Measurements from ENCODE around the gene UBA3. TPM values are rescaled to one million over a fixed set of nuclear protein-coding genes. Genes with fewer than 3 reads are reported as not detected.

Gene UBA3
- total RNA-seq, 1 experiment from 2014 or later = 40.5 TPM

GRCh38 chr3:69113536-69113935 lies 33.4 kb upstream of the UBA3 start:
- CTCF ChIA-PET = no interaction called here
- no peak for DNase-seq (ENCODE audit: low spot score)
- H3K27me3 ChIP-seq (replicated peaks; ENCODE audit: insufficient read depth, low read depth, low read length, poor library complexity) = no peaks in the 10 kb centered on the region
- H3K36me3 ChIP-seq (ENCODE audit: insufficient read depth, low read length, poor library complexity, severe bottlenecking) = no peaks in the 10 kb centered on the region
- H3K27ac ChIP-seq (ENCODE audit: low read depth, low read length, poor library complexity, severe bottlenecking) = no peak overlapping the region
- no TSS peak for BruUV-seq (replicated peaks)
- POLR2A ChIA-PET (ENCODE audit: low non-redundant PET) = no interaction called here
- no peaks in the 10 kb centered on the region for H3K4me1 ChIP-seq (ENCODE audit: insufficient read depth, low read length, poor library complexity, severe bottlenecking)
- H3K9me3 ChIP-seq (ENCODE audit: low read depth, low read length, poor library complexity, severe bottlenecking) = no peaks in the 10 kb centered on the region
- TF ChIP-seq CTCF (conservative IDR thresholded peaks at IDR 0.05; ENCODE audit: low read depth, low read length) = no peak
- no peak for TF ChIP-seq EZH2 (IDR thresholded peaks at IDR 0.05; ENCODE audit: borderline replicate concordance, low read depth, low read length, poor library complexity, severe bottlenecking)
- intact Hi-C loops (cut with micrococcal nuclease; ENCODE audit: unreplicated experiment) = no loop called here
- H3K4me3 ChIP-seq (ENCODE audit: low read depth, low read length, poor library complexity, severe bottlenecking) = no peak overlapping the region

- POLR2A ChIA-PET (ENCODE audit: low non-redundant PET) = no interaction called here
- TF ChIP-seq EZH2 (IDR thresholded peaks at IDR 0.05; ENCODE audit: borderline replicate concordance, low read depth, low read length, poor library complexity, severe bottlenecking) = no peak
- no peak for TF ChIP-seq CTCF (conservative IDR thresholded peaks at IDR 0.05; ENCODE audit: low read depth, low read length)
- Histone ChIP-seq H3K36me3 (ENCODE audit: insufficient read depth, low read length, poor library complexity, severe bottlenecking) (no peaks in the 10 kb centered on the region), H3K27ac (ENCODE audit: low read depth, low read length, poor library complexity, severe bottlenecking) (no peak overlapping the region), H3K4me1 (ENCODE audit: insufficient read depth, low read length, poor library complexity, severe bottlenecking) (peaks cover 4% of the 10 kb centered on the region), H3K4me3 (ENCODE audit: low read depth, low read length, poor library complexity, severe bottlenecking) (no peak overlapping the region), H3K27me3 (replicated peaks; ENCODE audit: insufficient read depth, low read depth, low read length, poor library complexity) (no peaks in the 10 kb centered on the region), H3K9me3 (ENCODE audit: low read depth, low read length, poor library complexity, severe bottlenecking) (no peaks in the 10 kb centered on the region)
- DNase-seq (ENCODE audit: low spot score) = no peak
- CTCF ChIA-PET = no interaction called here
- intact Hi-C loops (cut with micrococcal nuclease; ENCODE audit: unreplicated experiment) = no loop called here
- BruUV-seq (replicated peaks) = no TSS peak
Measured at GRCh38 chr3:69110941-69111546, 30.9 kb upstream of the UBA3 start.

GRCh38 chr3:69108811-69109210 lies 28.6 kb upstream of the UBA3 start:
- CTCF ChIA-PET = no interaction called here
- Histone ChIP-seq H3K4me3 (ENCODE audit: low read depth, low read length, poor library complexity, severe bottlenecking) (no peak overlapping the region), H3K27ac (ENCODE audit: low read depth, low read length, poor library complexity, severe bottlenecking) (no peak overlapping the region), H3K27me3 (replicated peaks; ENCODE audit: insufficient read depth, low read depth, low read length, poor library complexity) (no peaks in the 10 kb centered on the region), H3K9me3 (ENCODE audit: low read depth, low read length, poor library complexity, severe bottlenecking) (no peaks in the 10 kb centered on the region), H3K36me3 (ENCODE audit: insufficient read depth, low read length, poor library complexity, severe bottlenecking) (no peaks in the 10 kb centered on the region), H3K4me1 (ENCODE audit: insufficient read depth, low read length, poor library complexity, severe bottlenecking) (peaks cover 4% of the 10 kb centered on the region)
- BruUV-seq (replicated peaks) = no TSS peak
- POLR2A ChIA-PET (ENCODE audit: low non-redundant PET) = no interaction called here
- no peak for DNase-seq (ENCODE audit: low spot score)
- TF ChIP-seq EZH2 (IDR thresholded peaks at IDR 0.05; ENCODE audit: borderline replicate concordance, low read depth, low read length, poor library complexity, severe bottlenecking) (no peak), CTCF (conservative IDR thresholded peaks at IDR 0.05; ENCODE audit: low read depth, low read length) (no peak)
- intact Hi-C loops (cut with micrococcal nuclease; ENCODE audit: unreplicated experiment) = no loop called here

Data from A673 (cell line).